Placental pericyte (primary cell): Measurements from ENCODE around the gene TPBG. TPM values are rescaled to one million over a fixed set of nuclear protein-coding genes. Genes with fewer than 3 reads are reported as not detected.

Experiments
- total RNA-seq: library from RNA; depleted of rRNA; stranded (reverse); fragments of >200 nt; gene quantifications from 2 replicates; pipeline ENCODE4 v1.2.3, GENCODE V29; 2012

TPBG gene, protein sequence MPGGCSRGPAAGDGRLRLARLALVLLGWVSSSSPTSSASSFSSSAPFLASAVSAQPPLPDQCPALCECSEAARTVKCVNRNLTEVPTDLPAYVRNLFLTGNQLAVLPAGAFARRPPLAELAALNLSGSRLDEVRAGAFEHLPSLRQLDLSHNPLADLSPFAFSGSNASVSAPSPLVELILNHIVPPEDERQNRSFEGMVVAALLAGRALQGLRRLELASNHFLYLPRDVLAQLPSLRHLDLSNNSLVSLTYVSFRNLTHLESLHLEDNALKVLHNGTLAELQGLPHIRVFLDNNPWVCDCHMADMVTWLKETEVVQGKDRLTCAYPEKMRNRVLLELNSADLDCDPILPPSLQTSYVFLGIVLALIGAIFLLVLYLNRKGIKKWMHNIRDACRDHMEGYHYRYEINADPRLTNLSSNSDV
- total RNA-seq: 176 and 276 TPM in 2 replicates

DNA sequence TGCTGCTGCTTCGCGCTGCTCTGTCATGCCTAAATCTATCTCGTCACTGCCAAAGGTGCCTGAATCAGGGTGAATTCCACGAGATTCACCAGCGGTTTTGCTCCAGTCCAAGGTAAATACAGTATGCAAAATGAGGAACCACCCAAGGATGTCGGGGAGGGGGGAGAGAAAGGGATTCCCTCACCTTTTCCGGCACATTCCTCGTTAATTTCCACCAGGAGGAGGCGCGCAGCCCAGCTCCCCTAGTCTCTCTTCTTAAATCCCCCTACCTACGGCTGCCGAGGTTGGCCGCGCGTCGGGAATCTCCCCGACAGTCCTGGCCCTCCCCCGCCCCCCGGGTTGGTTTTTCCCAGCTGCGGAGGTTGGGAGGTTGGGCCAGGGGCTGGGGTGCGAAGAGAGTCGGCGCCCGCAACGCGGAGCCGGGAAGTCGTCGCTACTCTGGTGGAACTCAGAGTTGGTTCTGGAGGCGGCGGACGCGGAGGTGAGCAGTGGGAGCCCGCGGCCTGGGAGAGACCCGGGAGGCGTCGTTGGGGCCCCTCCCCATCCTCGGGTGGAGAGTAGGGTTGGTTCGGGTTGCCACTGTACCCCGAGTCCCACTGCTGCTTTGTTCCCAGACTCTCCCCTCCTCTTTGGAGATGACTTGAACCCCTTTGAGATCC, at the start of gene TPBG:
Gene TPBG (plus strand): TSS at position 390 of the 659 bp plus-strand sequence. CDS start 1,145 bp downstream, outside the sequence.

Other genes starting within 250 kb of the TPBG start
- gene IBTK, start 116.1 kb upstream of the TPBG start, total RNA-seq: 73.4 and 103 TPM in 2 replicates